Activated CD4-positive, alpha-beta T cell treated with anti-CD3 and anti-CD28 coated beads, Interleukin-2, amount 10 ng/mL, durations not matched to agents 24 days and 14 days (primary cell): Measurements from ENCODE around the gene SPINT2. TPM values are rescaled to one million over a fixed set of nuclear protein-coding genes. Genes with fewer than 3 reads are reported as not detected.
A peak's percentile ranks its signal among the peaks of the same experiment; 100 is the strongest.
"Not testable (repeated sequence)": the region's sequence is repeated elsewhere in the genome, so short reads cannot be mapped to it uniquely, and the experiment has no call there.

Experiments
- DNase-seq: peaks from one replicate; pipeline ENCODE4 v3.0.0; 2022
- H3K27ac Mint-ChIP-seq: one replicate; pipeline ENCODE4 v1.8.0; 2022; ENCODE audit warnings: mild to moderate bottlenecking, mixed read lengths
- H3K27me3 Mint-ChIP-seq: one replicate; pipeline ENCODE4 v1.8.0; 2022; ENCODE audit warnings: mixed read lengths
- H3K36me3 Mint-ChIP-seq: one replicate; pipeline ENCODE4 v1.8.0; 2022; ENCODE audit warnings: low read depth, mild to moderate bottlenecking, mixed read lengths
- H3K4me1 Mint-ChIP-seq: one replicate; pipeline ENCODE4 v1.8.0; 2021; ENCODE audit warnings: mixed read lengths
- H3K4me3 Mint-ChIP-seq: one replicate; pipeline ENCODE4 v1.8.0; 2022; ENCODE audit warnings: mild to moderate bottlenecking, moderate library complexity, mixed read lengths
- H3K9me3 Mint-ChIP-seq: one replicate; pipeline ENCODE4 v1.8.0; 2021; ENCODE audit warnings: mixed read lengths
- intact Hi-C: fragments of 100-400 bp; cut with micrococcal nuclease; formaldehyde crosslinking; loops from one replicate; pipeline ENCODE4 v1.15.1; 2023
- total RNA-seq: library from RNA; stranded (reverse); gene quantifications from 2 replicates; pipeline ENCODE4 v1.2.3, GENCODE V29; 2022

SPINT2 gene
- total RNA-seq, 1 donor from 2014 or later, result 70.7 TPM

DNA sequence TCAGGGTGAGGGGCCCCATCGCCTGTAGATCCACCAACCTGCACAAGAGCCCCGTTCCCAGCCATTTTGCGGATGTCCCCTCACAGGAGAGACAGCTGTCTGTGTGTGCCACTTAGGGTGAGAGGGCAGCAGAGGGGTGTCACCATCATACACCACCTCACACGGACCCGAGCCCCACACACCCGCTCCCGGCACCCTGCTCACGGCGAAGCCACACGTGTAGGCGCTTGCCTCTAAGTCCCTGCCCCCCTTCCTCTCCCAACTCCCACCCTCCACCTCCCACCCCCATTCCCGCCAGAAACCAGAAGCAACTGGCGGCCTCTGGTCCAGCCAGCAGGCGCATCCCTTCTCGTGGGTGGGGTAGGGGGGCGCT is 36.4 kb upstream of the SPINT2 start:
- Mint-ChIP-seq H3K9me3 (no peaks in the 10 kb centered on the region), H3K36me3 (no peaks in the 10 kb centered on the region), H3K4me3 (peak overlapping the region; percentile 46), H3K27me3 (peaks cover 61% of the 10 kb centered on the region), H3K27ac (peak overlapping the region; percentile 5), H3K4me1 (peaks cover 22% of the 10 kb centered on the region)
- intact Hi-C loops, result loop anchor here (10.0 kb wide), 1 partner anchor 83 kb away; no protein-coding TSS in a partner anchor
- no peak for DNase-seq

DNA sequence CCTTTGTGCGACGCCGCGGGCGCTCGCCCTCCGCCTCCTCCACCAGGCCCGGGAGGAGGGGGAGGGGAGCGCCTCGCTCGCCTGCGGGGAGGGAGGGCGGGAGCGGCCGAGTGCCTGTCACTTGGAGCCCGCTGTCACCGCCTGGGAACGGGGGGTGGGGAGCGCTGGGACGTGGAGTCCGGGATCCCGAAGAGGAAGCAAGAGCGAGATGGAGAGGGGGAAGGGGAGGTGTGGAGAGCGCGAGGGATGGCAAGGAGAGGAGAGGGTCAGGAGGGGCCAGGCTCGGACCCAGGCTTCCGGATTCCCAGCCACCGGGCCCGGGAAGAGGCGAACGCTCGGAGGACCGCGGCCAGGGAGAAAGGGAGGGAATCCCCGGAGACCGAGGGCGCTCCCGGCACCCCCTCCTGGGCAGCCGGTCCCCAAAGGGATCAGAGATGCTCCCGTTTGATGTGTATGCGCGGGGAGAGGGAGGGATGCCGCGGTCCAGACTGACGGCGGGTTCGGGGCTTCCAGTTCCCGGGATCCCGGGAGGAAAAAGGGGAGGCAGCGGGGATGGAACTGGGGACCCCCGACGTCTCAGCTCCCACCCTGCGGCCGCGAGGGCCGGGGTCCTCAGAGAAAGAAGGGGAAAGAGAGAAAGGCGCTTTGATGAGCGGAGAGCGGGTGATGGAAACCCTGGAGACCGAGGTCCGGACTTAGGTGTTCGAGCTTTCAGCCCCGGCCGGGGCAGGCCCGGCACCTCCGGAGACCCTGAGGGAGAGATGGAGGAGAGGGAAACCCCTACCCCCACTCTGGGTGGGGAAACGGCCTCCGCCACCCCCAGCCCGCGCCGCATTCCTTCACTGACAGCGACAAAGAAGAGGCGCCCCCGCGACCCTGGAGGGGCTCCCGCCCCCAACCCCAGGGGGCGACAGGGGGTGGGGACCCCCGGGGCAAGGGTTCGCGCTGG is 35.6 kb upstream of the SPINT2 start:
- no peaks in the 10 kb centered on the region for H3K9me3 Mint-ChIP-seq
- peaks cover 18% of the 10 kb centered on the region for H3K4me1 Mint-ChIP-seq
- peak overlapping the region; percentile 81 for H3K4me3 Mint-ChIP-seq
- no peak overlapping the region for H3K27ac Mint-ChIP-seq
- no peaks in the 10 kb centered on the region for H3K36me3 Mint-ChIP-seq
- DNase-seq, result peak; percentile 61
- intact Hi-C loops, result loop anchor here (10.0 kb wide), 1 partner anchor 84 kb away; no protein-coding TSS in a partner anchor
- peaks cover 53% of the 10 kb centered on the region for H3K27me3 Mint-ChIP-seq

DNA sequence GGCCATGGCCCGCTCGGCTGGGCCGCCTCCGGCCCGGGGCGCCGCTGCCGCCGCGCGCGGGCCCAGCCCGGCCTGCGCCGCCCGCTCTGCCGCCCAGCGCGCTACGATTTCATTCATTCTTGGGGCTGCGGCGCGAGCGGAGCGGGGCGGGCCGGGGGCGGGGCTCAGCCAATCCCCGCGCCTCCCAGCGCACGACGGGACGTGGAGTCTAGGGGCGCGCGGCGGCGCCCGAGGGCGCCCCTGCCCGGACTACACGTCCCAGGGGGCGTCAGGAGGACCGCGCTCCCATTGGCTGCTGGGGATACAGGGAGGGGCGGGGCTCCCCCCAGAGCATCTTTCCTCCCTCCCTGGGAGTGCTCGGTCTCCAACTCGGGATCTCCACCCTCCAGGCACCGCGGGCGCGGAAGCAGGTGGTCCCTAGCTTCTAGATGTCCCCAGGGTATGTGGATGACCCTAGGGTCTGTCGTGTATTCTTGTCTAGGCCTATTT is 34.7 kb upstream of the SPINT2 start:
- DNase-seq, result peak; percentile 92
- H3K27ac Mint-ChIP-seq, result no peak overlapping the region
- no peaks in the 10 kb centered on the region for H3K9me3 Mint-ChIP-seq
- intact Hi-C loops, result loop anchor here (10.0 kb wide), 1 partner anchor 85 kb away; no protein-coding TSS in a partner anchor
- peak overlapping the region; percentile 16 for H3K4me3 Mint-ChIP-seq
- H3K36me3 Mint-ChIP-seq, result no peaks in the 10 kb centered on the region
- peaks cover 46% of the 10 kb centered on the region for H3K27me3 Mint-ChIP-seq
- peaks cover 18% of the 10 kb centered on the region for H3K4me1 Mint-ChIP-seq

DNA sequence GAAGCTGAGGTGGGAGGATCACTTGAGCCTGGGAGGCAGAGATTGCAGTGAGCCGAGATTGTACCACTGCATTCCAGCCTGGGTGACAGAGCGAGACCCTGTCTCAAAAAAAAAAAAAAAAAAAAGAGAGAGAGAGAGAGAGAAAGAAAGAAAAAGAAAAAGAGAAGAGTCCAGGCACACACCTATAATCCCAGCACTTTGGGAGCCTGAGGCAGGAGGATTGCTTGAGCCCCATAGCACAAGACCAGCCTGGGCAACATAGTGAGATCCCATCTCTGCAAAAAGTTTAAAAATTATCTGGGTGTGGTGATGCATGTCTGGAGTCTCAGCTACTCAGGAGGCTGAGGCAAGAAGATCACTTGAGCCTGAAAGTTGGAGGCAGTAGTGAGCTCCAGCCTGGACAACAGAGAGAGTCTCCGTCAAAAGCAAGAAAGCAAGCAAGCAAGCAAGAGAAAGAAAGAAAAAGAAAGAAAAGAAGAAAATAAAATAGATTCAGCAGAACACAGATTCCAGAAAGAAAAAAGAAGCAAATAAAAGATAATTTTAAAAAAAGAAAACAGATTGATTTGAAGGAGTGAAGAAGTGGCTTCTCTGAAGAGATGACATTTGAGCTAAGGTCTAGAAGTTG is 33.8 kb upstream of the SPINT2 start:
- intact Hi-C loops, H3K9me3 Mint-ChIP-seq, H3K36me3 Mint-ChIP-seq, DNase-seq, H3K4me3 Mint-ChIP-seq, H3K27ac Mint-ChIP-seq: not testable (repeated sequence)
- peaks cover 42% of the 10 kb centered on the region for H3K27me3 Mint-ChIP-seq
- H3K4me1 Mint-ChIP-seq, result peaks cover 17% of the 10 kb centered on the region

DNA sequence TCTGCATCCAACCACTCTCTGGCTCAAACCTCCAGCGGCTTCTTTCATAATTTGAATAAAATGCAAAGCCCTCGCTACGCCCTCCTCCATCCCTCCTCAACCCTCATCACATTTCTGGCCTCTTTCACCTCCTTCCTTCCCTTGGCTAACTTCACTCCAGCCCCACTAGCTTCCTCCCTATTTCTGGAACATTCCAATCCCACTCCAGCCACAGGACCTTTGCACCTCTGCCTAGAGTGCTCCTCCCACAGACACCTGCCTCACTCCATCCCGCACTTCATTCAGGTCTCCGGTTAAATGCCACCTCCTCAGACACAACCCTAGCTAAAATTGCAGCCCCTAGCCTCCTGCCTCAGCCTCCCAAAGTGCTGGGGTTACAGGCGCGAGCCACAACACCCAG is 32.5 kb upstream of the SPINT2 start:
- no peaks in the 10 kb centered on the region for H3K9me3 Mint-ChIP-seq
- intact Hi-C loops, result no loop called here
- no peaks in the 10 kb centered on the region for H3K36me3 Mint-ChIP-seq
- H3K27me3 Mint-ChIP-seq, result peaks cover 36% of the 10 kb centered on the region
- H3K27ac Mint-ChIP-seq, result no peak overlapping the region
- H3K4me1 Mint-ChIP-seq, result peaks cover 14% of the 10 kb centered on the region
- no peak overlapping the region for H3K4me3 Mint-ChIP-seq
- DNase-seq, result no peak

DNA sequence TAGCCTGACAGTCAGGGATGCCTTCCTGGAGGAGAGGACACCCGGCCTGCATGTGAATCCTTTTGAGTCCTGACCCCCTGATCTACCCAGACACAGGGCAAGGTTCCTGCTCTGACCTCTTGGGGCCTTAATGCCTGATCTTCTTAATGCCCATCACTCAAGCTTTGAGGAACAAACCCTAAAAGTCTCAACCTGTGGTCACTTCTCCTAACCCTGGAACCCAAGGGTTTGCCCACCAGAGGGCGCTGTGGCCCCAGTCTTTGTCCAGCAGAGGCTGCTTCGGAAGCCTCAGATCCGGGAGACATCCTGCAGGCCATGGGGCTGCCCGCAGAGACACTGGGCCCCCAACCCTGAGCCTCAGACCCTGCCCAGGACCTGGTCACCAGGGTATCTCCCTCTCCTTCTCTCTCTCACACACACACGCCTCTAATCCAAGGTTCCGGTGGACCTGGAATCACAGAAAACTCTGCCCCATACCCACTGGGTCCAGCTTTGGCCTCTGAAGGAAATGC is 30.6 kb upstream of the SPINT2 start:
- peaks cover 23% of the 10 kb centered on the region for H3K27me3 Mint-ChIP-seq
- H3K36me3 Mint-ChIP-seq, result no peaks in the 10 kb centered on the region
- H3K27ac Mint-ChIP-seq, result no peak overlapping the region
- intact Hi-C loops, result loop anchor here (2.0 kb wide), 1 partner anchor 101 kb away; the partner anchor contains the start of gene CATSPERG
- DNase-seq, result peak; percentile 95
- H3K4me3 Mint-ChIP-seq, result no peak overlapping the region
- H3K4me1 Mint-ChIP-seq, result peaks cover 6% of the 10 kb centered on the region
- H3K9me3 Mint-ChIP-seq, result no peaks in the 10 kb centered on the region

DNA sequence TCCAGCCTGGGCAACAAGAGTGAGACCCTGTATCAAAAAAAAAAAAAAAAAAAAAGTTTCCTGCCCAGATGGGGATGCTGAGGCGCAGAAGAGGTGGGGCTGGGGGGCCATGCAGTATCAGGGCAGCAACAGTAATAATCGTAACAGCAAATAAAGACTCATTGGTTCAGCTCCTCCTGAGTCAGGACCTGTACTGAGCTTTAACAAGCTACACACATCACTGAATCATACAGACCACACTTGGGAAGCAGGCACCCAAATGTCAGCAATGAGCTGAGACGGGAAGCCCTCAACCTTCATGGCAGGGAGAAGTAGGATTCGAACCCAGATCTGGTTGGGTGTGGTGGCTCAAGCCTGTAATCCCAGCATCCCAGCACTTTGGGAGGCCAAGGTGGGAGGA is 29.8 kb upstream of the SPINT2 start:
- H3K9me3 Mint-ChIP-seq, result no peaks in the 10 kb centered on the region
- intact Hi-C loops, result loop anchor here (2.0 kb wide), 1 partner anchor 100 kb away; the partner anchor contains the start of gene CATSPERG
- no peak overlapping the region for H3K27ac Mint-ChIP-seq
- peaks cover 20% of the 10 kb centered on the region for H3K27me3 Mint-ChIP-seq
- peaks cover 6% of the 10 kb centered on the region for H3K4me1 Mint-ChIP-seq
- no peaks in the 10 kb centered on the region for H3K36me3 Mint-ChIP-seq
- no peak for DNase-seq
- no peak overlapping the region for H3K4me3 Mint-ChIP-seq

DNA sequence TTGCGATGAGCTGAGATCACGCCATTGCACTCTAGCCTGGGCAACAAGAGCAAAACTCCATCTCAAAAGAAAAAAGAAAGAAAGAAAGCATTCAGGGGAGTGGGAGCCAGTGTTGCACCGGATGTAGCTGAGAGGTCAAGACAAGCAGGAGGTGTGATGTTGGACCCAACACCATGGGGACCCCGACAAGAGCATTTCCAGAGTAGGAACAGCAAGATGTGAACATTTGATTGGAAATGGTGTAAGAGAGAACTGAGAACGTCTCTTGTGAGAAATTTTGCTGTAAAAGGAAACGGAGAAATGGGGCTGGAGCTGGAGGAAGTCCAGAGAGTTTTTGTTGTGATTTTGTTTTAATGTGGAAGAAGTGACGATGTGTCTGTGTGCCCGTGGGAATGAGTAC is 24.6 kb upstream of the SPINT2 start:
- peaks cover 5% of the 10 kb centered on the region for H3K4me1 Mint-ChIP-seq
- H3K4me3 Mint-ChIP-seq, result no peak overlapping the region
- H3K36me3 Mint-ChIP-seq, result no peaks in the 10 kb centered on the region
- H3K9me3 Mint-ChIP-seq, result no peaks in the 10 kb centered on the region
- H3K27ac Mint-ChIP-seq, result no peak overlapping the region
- intact Hi-C loops, result loop anchor here (5.0 kb wide), 1 partner anchor 77 kb away; the partner anchor contains the start of genes KCNK6 and YIF1B
- no peak for DNase-seq
- peaks cover 5% of the 10 kb centered on the region for H3K27me3 Mint-ChIP-seq

DNA sequence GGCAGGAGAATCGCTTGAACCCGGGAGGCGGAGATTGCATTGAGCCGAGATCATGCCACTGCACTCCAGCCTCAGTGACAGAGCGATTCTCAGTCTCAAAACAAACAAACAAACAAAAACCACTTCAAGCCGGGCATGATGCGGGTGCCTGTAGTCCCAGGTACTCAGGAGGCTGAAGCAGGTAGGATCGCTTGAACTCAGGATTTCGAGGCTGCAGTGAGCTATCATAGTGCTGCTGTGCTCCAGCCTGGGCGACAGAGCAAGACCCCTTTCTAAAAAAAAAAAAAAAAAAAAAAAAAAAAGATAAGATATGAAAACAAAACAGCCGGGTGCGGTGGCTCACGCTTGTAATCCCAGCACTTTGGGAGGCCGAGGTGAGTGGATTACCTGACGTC is 21.1 kb upstream of the SPINT2 start:
- no peak for DNase-seq
- Mint-ChIP-seq H3K27ac (peak overlapping the region; percentile 86), H3K36me3 (no peaks in the 10 kb centered on the region), H3K9me3 (no peaks in the 10 kb centered on the region), H3K27me3 (peaks cover 2% of the 10 kb centered on the region), H3K4me1 (peaks cover 10% of the 10 kb centered on the region), H3K4me3 (peak overlapping the region; percentile 72)
- intact Hi-C loops, result loop anchor here (5.0 kb wide), 1 partner anchor 74 kb away; the partner anchor contains the start of genes KCNK6 and YIF1B

DNA sequence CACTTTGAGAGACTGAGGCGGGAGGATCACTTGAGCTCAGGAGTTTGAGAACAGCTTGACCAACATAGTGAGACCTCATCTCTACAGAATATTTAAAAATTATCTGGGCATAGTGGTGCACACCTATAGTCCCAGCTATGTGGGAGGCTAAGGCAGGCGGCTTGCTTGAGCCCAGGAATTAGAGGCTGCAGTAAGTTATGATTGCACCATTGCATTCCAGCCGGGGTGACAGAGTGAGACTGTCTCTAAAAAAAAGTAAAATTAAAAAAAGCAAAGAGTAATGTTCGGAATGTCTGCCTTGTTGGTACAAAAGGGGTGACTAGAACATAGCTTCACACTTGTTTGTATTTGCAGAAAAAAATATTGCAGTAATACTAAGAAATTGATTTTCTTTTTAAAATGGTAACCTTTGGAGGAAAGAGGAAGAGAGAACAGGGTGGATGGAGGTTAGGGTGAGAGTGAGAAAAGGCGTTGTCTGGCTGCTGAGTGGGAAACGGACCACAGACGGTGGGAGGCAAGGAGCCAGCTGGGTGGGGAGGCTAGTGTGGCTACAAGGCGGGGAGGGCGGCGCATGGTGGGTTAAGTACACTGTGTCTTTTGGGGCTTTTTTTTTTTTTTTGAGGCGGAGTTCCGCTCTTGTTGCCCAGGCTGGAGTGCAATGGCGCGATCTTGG is 18.4 kb upstream of the SPINT2 start:
- Mint-ChIP-seq H3K27me3 (no peaks in the 10 kb centered on the region), H3K36me3 (no peaks in the 10 kb centered on the region), H3K4me1 (peaks cover 10% of the 10 kb centered on the region), H3K4me3 (no peak overlapping the region), H3K9me3 (no peaks in the 10 kb centered on the region), H3K27ac (no peak overlapping the region)
- intact Hi-C loops, result no loop called here
- DNase-seq, result no peak

DNA sequence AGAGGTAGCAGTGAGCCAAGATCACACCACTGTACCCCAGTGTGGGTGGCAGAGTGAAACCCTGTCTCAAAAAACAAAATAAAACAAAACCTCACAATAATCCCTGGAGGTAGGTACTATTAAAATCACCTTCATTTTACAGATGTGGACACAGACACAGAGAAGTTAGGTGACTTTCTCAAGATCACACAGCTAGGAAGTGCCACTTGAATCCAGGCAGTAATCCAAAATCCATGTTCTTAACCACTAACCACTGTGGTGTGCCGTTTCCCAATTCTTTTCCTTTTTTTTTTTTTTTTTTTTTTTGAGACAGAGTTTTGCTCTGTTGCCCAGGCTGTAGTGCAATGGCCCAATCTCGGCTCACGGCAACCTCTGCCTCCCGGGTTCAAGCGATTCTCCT is 17.2 kb upstream of the SPINT2 start:
- Mint-ChIP-seq H3K27me3 (no peaks in the 10 kb centered on the region), H3K4me1 (peaks cover 16% of the 10 kb centered on the region), H3K36me3 (peaks cover 3% of the 10 kb centered on the region), H3K9me3 (no peaks in the 10 kb centered on the region), H3K27ac (no peak overlapping the region), H3K4me3 (no peak overlapping the region)
- no peak for DNase-seq
- intact Hi-C loops, result no loop called here

DNA sequence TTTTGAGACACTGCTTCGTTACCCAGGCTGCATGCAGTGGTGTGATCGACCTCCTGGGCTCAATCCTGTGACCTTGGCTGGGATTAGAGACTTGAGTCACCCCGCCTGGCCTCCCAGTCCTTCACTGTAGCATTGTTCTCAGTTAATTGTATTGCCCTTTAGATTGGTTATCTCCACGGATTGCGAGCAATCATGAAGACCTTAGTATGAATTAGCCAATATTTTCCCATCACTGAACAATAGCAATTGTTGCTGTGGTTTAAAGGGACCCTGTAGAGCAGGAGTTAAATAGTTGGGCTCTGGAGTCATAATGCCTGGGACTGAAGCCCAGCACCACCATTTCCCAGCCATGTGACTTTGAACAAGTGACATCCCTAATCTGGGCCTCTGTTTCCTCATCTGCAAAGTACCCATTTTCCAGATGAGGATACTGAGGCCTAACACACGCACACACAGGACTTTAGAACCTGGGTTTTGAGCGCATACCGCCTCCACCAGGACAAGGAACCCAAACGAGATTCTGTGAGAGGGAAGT is 16.6 kb upstream of the SPINT2 start:
- Mint-ChIP-seq H3K27me3 (no peaks in the 10 kb centered on the region), H3K27ac (no peak overlapping the region), H3K4me1 (peaks cover 19% of the 10 kb centered on the region), H3K9me3 (no peaks in the 10 kb centered on the region), H3K36me3 (peaks cover 3% of the 10 kb centered on the region), H3K4me3 (no peak overlapping the region)
- intact Hi-C loops, result no loop called here
- DNase-seq, result no peak

DNA sequence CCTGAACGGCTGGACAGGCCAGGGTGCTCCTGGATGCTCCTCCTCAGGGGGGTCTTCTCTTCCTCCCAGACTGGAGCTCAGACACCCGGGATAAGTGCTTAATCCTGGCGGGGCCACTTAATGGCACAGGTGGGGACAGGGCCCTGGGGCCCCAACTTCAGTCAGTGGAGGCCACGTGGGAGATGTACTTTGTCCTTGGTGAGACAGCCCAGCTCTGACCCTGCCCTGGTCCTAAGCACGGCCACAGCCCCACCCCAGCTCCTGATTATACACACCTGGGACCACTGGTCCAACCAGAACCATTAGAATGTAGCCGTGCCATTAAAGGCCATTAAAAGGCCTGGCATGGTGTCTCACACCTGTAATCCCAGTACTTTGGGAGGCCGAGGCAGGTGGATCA is 16.0 kb upstream of the SPINT2 start:
- Mint-ChIP-seq H3K27ac (no peak overlapping the region), H3K36me3 (peaks cover 3% of the 10 kb centered on the region), H3K4me3 (no peak overlapping the region), H3K4me1 (peaks cover 19% of the 10 kb centered on the region), H3K9me3 (no peaks in the 10 kb centered on the region), H3K27me3 (no peaks in the 10 kb centered on the region)
- intact Hi-C loops, result no loop called here
- no peak for DNase-seq
